Lower leg skin (tissue), 4 donors: ENCODE data around the gene CHST9. TPM values are rescaled to one million over a fixed set of nuclear protein-coding genes. Genes with fewer than 3 reads are reported as not detected.

Source experiments
- DNase-seq, 2 donors: peaks; one replicate each; pipeline ENCODE4 v3.0.0-alpha.2; 2019; ENCODE audit warnings: low spot score in 2 of 2
- H3K4me3 ChIP-seq: fragments of 200-600 bp; sonication (generic); 2 replicates; pipeline ENCODE4 v1.5.1; 2017; ENCODE audit warnings: mild to moderate bottlenecking, low read depth; ENCODE audit not compliant: poor library complexity, severe bottlenecking
- CTCF ChIP-seq, 3 donors: fragments of 450-650 bp; IDR thresholded peaks; one replicate each; pipeline ENCODE4 v1.5.1; 2016; ENCODE audit warnings: antibody characterized with exemption in 3 of 3, mild to moderate bottlenecking in 3 of 3, moderate library complexity in 2 of 3
- POLR2A ChIP-seq, 2 donors: fragments of 450-650 bp; IDR thresholded peaks; one replicate each; pipeline ENCODE4 v1.6.1; 2016 to 2017; ENCODE audit warnings: antibody characterized with exemption in 2 of 2, mild to moderate bottlenecking in 1 of 2, moderate library complexity in 1 of 2
- WGBS, 2 donors: methylation state at CpG; one replicate each; pipeline ENCODE4 v1.1.5; 2018; 5-methylcytosine and 5-hydroxymethylcytosine counted together
- intact Hi-C: fragments of 100-400 bp; cut with DNase I; formaldehyde crosslinking; loops from one replicate; pipeline ENCODE4 v1.15.0; 2023; ENCODE audit warnings: low total_unique reads
- total RNA-seq, 4 donors: library from RNA; depleted of rRNA; stranded (reverse); fragments of >200 nt; gene quantifications; one replicate each; pipeline ENCODE4 v1.1.0, GENCODE V29; 2016

CHST9 gene
- total RNA-seq, 4 donors from 2014 or later = 0.06 to 0.20 (median 0.08) TPM; not detected in 1

DNA sequence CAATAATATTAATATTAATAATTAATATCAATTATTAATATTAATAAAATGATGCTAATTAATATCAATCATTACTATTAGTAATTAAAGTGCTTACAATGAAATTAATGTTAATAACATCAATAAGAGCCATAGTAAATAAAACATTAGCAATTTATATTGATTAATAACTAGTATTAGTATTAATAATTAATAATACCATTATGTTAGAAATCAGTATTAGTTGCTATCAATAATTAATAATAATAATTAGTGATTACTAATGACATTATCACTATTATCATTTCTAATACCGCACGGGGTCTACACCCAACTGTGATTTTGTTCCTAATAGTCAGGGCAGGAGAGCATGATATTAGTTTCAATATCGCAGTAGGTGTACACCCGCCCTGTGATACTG lies 296.8 kb downstream of the CHST9 start:
- no peak for TF ChIP-seq POLR2A (IDR thresholded peaks at IDR 0.05)
- no peak for TF ChIP-seq CTCF (IDR thresholded peaks at IDR 0.05)
- intact Hi-C loops = no loop called here
- WGBS, 2 donors = 94 to 95% methylated on average over 4 of the region's 4 CpGs
- DNase-seq = no peak
- no peak overlapping the region for H3K4me3 ChIP-seq

DNA sequence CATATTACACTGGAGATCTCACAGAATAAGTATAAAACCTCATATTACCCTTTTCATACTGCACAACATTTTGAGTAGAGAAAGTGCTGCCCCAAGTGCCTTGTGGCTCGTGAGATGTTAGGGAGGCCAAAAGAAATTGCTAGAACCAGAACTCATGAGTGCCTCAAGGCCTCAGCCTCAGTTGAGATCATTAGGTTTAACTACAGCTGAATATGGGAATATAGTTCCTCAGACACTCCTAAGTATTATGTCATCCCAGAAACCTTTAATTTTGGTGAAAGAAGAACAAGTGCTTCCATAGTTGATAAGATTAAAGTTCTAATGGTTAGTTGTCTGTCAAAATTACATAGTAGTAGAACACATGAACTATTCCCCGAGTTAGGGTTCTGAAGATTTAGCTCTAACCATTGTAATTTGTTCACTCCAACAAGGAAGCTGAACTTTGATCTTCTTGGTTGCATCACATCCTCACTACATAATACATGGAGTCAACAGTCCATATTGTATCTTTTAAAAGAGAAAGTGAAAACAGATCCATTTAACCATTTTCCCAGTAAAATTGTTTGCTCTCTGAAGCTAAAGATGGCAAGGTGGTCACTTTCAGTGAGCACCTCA lies 310.0 kb downstream of the CHST9 start:
- no peak overlapping the region for H3K4me3 ChIP-seq
- intact Hi-C loops = no loop called here
- TF ChIP-seq POLR2A (IDR thresholded peaks at IDR 0.05) = no peak
- TF ChIP-seq CTCF (IDR thresholded peaks at IDR 0.05) = no peak
- DNase-seq = no peak
- 68 to 71% methylated on average over 2 of the region's 2 CpGs for WGBS, 2 donors

DNA sequence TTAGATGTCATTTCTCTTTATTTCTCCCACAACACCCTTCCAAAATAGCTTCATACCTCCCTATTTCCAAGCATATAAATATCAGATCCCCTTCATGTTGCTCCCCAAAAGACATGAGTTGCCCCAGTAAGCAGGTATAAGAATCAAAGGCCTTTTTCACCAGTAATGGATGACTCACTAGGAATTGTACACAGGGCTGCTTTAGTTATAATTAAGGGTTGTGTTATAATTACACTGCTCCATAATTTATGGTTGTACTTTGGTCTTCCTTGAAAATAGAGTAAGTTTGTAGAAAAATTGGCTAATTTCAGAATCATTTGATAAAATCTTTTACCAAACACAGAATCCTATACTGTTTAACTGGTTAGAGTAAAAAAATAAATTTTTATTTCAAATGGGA lies 310.8 kb downstream of the CHST9 start:
- no peak overlapping the region for H3K4me3 ChIP-seq
- no peak for DNase-seq
- intact Hi-C loops = no loop called here
- TF ChIP-seq CTCF (IDR thresholded peaks at IDR 0.05) (no peak), POLR2A (IDR thresholded peaks at IDR 0.05) (no peak)

DNA sequence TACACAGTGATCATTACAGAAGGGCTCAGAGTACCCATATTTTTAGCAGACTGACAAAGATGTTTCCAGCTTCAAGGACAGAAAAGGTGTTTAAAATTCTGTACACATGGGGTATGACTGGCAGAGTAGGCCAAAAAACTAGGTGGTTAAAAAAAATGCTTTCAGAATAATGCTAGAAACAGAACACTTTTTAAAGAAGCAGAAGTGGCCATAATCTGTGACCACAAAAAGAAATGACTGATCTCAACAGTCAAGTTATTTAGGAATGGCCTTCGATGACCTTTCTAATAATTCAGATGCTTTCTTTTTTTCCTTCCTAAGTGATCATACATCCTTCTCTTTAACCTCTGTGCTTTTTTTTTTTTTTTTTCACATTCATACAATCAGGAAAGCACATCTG lies 315.5 kb downstream of the CHST9 start:
- DNase-seq = no peak
- intact Hi-C loops = loop anchor here (5.0 kb wide), 1 partner anchor 1892 kb away; no protein-coding TSS in a partner anchor
- TF ChIP-seq POLR2A (IDR thresholded peaks at IDR 0.05) (no peak), CTCF (IDR thresholded peaks at IDR 0.05) (no peak)
- WGBS, 2 donors = 84 to 86% methylated on average over 1 of the region's 1 CpG
- H3K4me3 ChIP-seq = no peak overlapping the region

- intact Hi-C loops = loop anchor here (5.0 kb wide), 1 partner anchor 1892 kb away; no protein-coding TSS in a partner anchor
- DNase-seq = no peak
- TF ChIP-seq CTCF (IDR thresholded peaks at IDR 0.05) (no peak), POLR2A (IDR thresholded peaks at IDR 0.05) (no peak)
- 52 to 69% methylated on average over 6 of the region's 6 CpGs for WGBS, 2 donors
- H3K4me3 ChIP-seq = no peak overlapping the region
These were observed 316.0 kb downstream of the CHST9 start for GRCh38 chr18:26868968-26869586.
